ENCODE results near the gene PAQR7. TPM values are rescaled to one million over a fixed set of nuclear protein-coding genes. Genes with fewer than 3 reads are reported as not detected.

The PAQR7 gene
- total and polyA plus RNA-seq, 11 donors = 1.1 to 5.7 (median 2.0) TPM

DNA sequence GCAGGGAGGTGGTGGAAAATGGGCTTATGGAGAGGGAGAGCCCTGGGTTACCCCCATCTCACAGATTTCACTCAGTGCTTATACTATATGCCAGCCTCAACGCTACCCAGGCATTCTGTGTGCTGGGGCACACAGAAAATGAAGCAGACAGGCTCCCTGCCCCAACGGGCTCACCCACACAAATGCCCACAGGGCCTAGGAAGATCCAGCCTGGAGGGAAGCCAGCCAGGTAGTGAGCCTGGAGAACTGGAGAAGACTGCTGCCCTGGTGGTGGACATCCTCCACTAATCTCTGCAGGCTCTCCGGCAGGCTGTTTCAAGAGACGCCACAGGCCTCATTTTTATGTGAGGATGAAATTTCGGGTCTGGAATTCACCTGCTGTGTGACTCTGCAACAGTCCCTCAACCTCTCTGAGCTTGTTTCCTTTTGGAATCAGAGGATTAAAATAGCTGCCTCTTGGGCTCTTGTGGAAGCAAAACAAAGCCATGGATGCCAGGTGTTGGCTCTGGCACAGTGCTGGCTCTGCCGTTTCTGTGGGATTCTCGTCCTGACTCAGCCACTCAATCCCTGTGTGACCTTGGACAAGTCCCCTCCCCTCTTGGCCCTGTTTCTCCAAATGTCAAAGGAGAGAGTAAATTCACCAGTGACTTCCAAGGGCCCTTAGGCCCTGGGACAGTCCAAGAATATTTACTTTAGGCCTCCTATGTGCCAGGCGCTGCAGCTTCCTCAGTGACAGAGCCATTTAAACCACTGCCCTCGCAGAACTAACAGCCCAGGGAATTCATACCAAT, 3.6 kb downstream of the PAQR7 start:
- Histone ChIP-seq H3K9me3 (no peaks in the 10 kb centered on the region), H3K4me3 (no peak overlapping the region), H3K27ac (no peak overlapping the region), H3K27me3 (no peaks in the 10 kb centered on the region), H3K4me1 (peaks cover 0 to 43% (median 25%) of the 10 kb centered on the region in 12 donors), H3K36me3 (peaks cover 0 to 10% (median 0%) of the 10 kb centered on the region in 9 donors)
- no peak for TF ChIP-seq POLR2A (IDR thresholded peaks at IDR 0.05)
- TF ChIP-seq, protein P1, sequence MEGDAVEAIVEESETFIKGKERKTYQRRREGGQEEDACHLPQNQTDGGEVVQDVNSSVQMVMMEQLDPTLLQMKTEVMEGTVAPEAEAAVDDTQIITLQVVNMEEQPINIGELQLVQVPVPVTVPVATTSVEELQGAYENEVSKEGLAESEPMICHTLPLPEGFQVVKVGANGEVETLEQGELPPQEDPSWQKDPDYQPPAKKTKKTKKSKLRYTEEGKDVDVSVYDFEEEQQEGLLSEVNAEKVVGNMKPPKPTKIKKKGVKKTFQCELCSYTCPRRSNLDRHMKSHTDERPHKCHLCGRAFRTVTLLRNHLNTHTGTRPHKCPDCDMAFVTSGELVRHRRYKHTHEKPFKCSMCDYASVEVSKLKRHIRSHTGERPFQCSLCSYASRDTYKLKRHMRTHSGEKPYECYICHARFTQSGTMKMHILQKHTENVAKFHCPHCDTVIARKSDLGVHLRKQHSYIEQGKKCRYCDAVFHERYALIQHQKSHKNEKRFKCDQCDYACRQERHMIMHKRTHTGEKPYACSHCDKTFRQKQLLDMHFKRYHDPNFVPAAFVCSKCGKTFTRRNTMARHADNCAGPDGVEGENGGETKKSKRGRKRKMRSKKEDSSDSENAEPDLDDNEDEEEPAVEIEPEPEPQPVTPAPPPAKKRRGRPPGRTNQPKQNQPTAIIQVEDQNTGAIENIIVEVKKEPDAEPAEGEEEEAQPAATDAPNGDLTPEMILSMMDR (IDR thresholded peaks at IDR 0.05) = no peak
- DNase-seq (no peak), ATAC-seq (peak in 2 of 4 donors; percentile 13 to 35)
- intact Hi-C loops (cut with DNase I) = loop anchor here in 1 of 10 donors (10.0 kb wide), 1 partner anchor 47 kb away; no protein-coding TSS in a partner anchor
- 75 to 84% (median 80%) methylated on average over 7 to 9 of the region's 9 CpGs for WGBS, 4 donors

GRCh38 chr1:25871086-25871703, 4.3 kb downstream of the PAQR7 start:
- DNase-seq (no peak), ATAC-seq (no peak)
- no peak overlapping the region for H3K4me3 ChIP-seq
- WGBS, 4 donors = 31 to 49% (median 34%) methylated on average over 5 of the region's 5 CpGs
- no peaks in the 10 kb centered on the region for H3K9me3 ChIP-seq
- TF ChIP-seq POLR2A (IDR thresholded peaks at IDR 0.05) = no peak
- TF ChIP-seq, protein P1 (IDR thresholded peaks at IDR 0.05) = no peak
- intact Hi-C loops (cut with DNase I) = loop anchor here in 1 of 10 donors (10.0 kb wide), 1 partner anchor 46 kb away; no protein-coding TSS in a partner anchor
- H3K36me3 ChIP-seq = peaks cover 0 to 10% (median 0%) of the 10 kb centered on the region in 9 donors
- peaks cover 0 to 43% (median 24%) of the 10 kb centered on the region in 12 donors for H3K4me1 ChIP-seq
- H3K27me3 ChIP-seq = no peaks in the 10 kb centered on the region
- no peak overlapping the region for H3K27ac ChIP-seq

GRCh38 chr1:25870614-25871013, 4.9 kb downstream of the PAQR7 start:
- Histone ChIP-seq H3K4me3 (no peak overlapping the region), H3K4me1 (peaks cover 0 to 43% (median 20%) of the 10 kb centered on the region in 12 donors), H3K27me3 (no peaks in the 10 kb centered on the region), H3K27ac (no peak overlapping the region), H3K9me3 (no peaks in the 10 kb centered on the region), H3K36me3 (peaks cover 0 to 10% (median 0%) of the 10 kb centered on the region in 9 donors)
- DNase-seq (no peak), ATAC-seq (no peak)
- intact Hi-C loops (cut with DNase I) = loop anchor here in 1 of 10 donors (10.0 kb wide), 1 partner anchor 46 kb away; no protein-coding TSS in a partner anchor
- WGBS, 4 donors = 70 to 97% (median 90%) methylated on average over 1 of the region's 1 CpG
- TF ChIP-seq, protein P1 (IDR thresholded peaks at IDR 0.05) = no peak
- no peak for TF ChIP-seq POLR2A (IDR thresholded peaks at IDR 0.05)

Data from heart left ventricle (tissue), 16 donors.